K562 (cell line): ENCODE results near the gene DHX29. TPM values are rescaled to one million over a fixed set of nuclear protein-coding genes. Genes with fewer than 3 reads are reported as not detected.

Source experiments
- CAMTA2 ChIP-seq: fragments of 250-450 bp; sonication (Bioruptor Pico); conservative IDR thresholded peaks from 2 replicates; pipeline ENCODE4 v1.5.1; 2022
- DPF2 ChIP-seq: fragments of 450-650 bp; IDR thresholded peaks from 2 replicates; pipeline ENCODE4 v1.6.1; 2016
- EGR1 ChIP-seq: fragments of 450-650 bp; conservative IDR thresholded peaks from 2 replicates; pipeline ENCODE4 v1.6.1; 2017; ENCODE audit warnings: mild to moderate bottlenecking
- EWSR1 ChIP-seq: fragments of 450-650 bp; IDR thresholded peaks from 2 replicates; pipeline ENCODE4 v1.6.1; 2018; ENCODE audit warnings: borderline replicate concordance, mild to moderate bottlenecking, low read depth, moderate library complexity; ENCODE audit not compliant: partially characterized antibody
- FOXK1 ChIP-seq: sonication (generic); formaldehyde crosslinking; IDR thresholded peaks from 2 replicates; pipeline ENCODE4 v1.8.0; 2022; ENCODE audit warnings: missing genetic modification reagents, mild to moderate bottlenecking, borderline replicate concordance
- GABPB1 ChIP-seq: sonication (generic); formaldehyde crosslinking; IDR thresholded peaks from 2 replicates; pipeline ENCODE4 v1.8.0; 2022; ENCODE audit warnings: mild to moderate bottlenecking, missing genetic modification reagents
- HDAC1 ChIP-seq, 2 experiments: fragments of 450-650 bp; IDR thresholded peaks; 2 replicates each; pipeline ENCODE4 v1.6.1; 2016 to 2017; ENCODE audit warnings: inconsistent platforms in 1 of 2, mild to moderate bottlenecking in 1 of 2, moderate library complexity in 1 of 2
- HMGN3 ChIP-seq: IDR thresholded peaks from 2 replicates; pipeline ENCODE4 v1.6.1; 2011; ENCODE audit warnings: borderline replicate concordance, low read depth, mild to moderate bottlenecking, mixed read lengths, low read length; ENCODE audit not compliant: insufficient read length; ENCODE audit errors: extremely low read depth
- HNRNPH1 ChIP-seq: fragments of 200-400 bp; formaldehyde crosslinking; optimal IDR thresholded peaks from 2 replicates; pipeline ENCODE3; 2017; ENCODE audit warnings: low read depth, mild to moderate bottlenecking, low read length, moderate library complexity
- JUNB ChIP-seq: fragments of 450-650 bp; formaldehyde crosslinking; conservative IDR thresholded peaks from 2 replicates; pipeline ENCODE4 v1.4.0; 2020; ENCODE audit warnings: mild to moderate bottlenecking
- LEF1 ChIP-seq: fragments of 450-650 bp; IDR thresholded peaks from 2 replicates; pipeline ENCODE4 v1.6.1; 2016; ENCODE audit warnings: mild to moderate bottlenecking
- NFXL1 ChIP-seq: fragments of 450-650 bp; formaldehyde crosslinking; IDR thresholded peaks from 2 replicates; pipeline ENCODE4 v1.4.0; 2021; ENCODE audit warnings: mild to moderate bottlenecking
- SRF ChIP-seq, 2 experiments: fragments of 250-450, 450-650 bp in 1 of 2; sonication (Bioruptor Pico) in 1 of 2; sonication (generic) in 1 of 2; formaldehyde crosslinking; IDR thresholded peaks; 2 replicates each; pipeline versions ENCODE4 v1.5.0 to v1.5.1; 2020 to 2022; ENCODE audit warnings: mild to moderate bottlenecking in 1 of 2, missing genetic modification reagents in 1 of 2
- TAL1 ChIP-seq: fragments of 450-650 bp; IDR thresholded peaks from 2 replicates; pipeline ENCODE4 v1.6.1; 2016; ENCODE audit warnings: mild to moderate bottlenecking
- TBP ChIP-seq: optimal IDR thresholded peaks from 2 replicates; pipeline ENCODE3; 2011; ENCODE audit warnings: low read depth, low read length, improper control_type of control experiment
- TEAD4 ChIP-seq, 2 experiments: sonication (generic) in 1 of 2; formaldehyde crosslinking in 1 of 2; IDR thresholded peaks; 2 replicates each; pipeline versions ENCODE4 v1.6.1 to v1.8.0; 2012 to 2022; ENCODE audit warnings: borderline replicate concordance in 1 of 2, inconsistent platforms in 1 of 2, low read length in 1 of 2, mild to moderate bottlenecking in 1 of 2, missing genetic modification reagents in 1 of 2
- ZBTB26 ChIP-seq: fragments of 450-650 bp; formaldehyde crosslinking; IDR thresholded peaks from 2 replicates; pipeline ENCODE4 v1.4.0; 2022; ENCODE audit warnings: missing genetic modification characterization
- ZNF143 ChIP-seq: sonication (generic); formaldehyde crosslinking; IDR thresholded peaks from 2 replicates; pipeline ENCODE4 v1.9.0; 2022; ENCODE audit warnings: mild to moderate bottlenecking, missing genetic modification reagents
- ZNF76 ChIP-seq: fragments of 250-450 bp; sonication (Bioruptor Pico); IDR thresholded peaks from 2 replicates; pipeline ENCODE4 v1.4.0; 2020; ENCODE audit warnings: mild to moderate bottlenecking, moderate library complexity, borderline replicate concordance
- polyA plus RNA-seq, 8 experiments: library from polyadenylated mRNA; depleted of rRNA in 4 of 8; stranded (reverse) in 5 of 8; unstranded in 3 of 8; fragments of >200 nt; fragmentation: Nextera tagmentation in 2 of 8; fragmentation: Illumina TruSeq in 1 of 8; extraction: Ambion mirVana in 2 of 8; extraction: Trizol in 1 of 8; gene quantifications; 2 replicates each; pipeline versions ENCODE4 v1.2.1 to v1.2.3, GENCODE V29; 2011 to 2014; ENCODE audit warnings: inconsistent platforms in 1 of 8, missing spikeins in 1 of 8
- total RNA-seq, 7 experiments: library from RNA; depleted of rRNA in 6 of 7; stranded (reverse); fragments of >200 nt in 6 of 7; fragmentation: Illumina TruSeq in 2 of 7; extraction: Trizol in 2 of 7; gene quantifications; 2 replicates each; pipeline versions ENCODE4 v1.2.1 to v1.2.3, GENCODE V29; 2011 to 2021; ENCODE audit warnings: low replicate concordance in 1 of 7
- TF ChIP-seq, protein P1 (sequence below): fragments of 450-650 bp; IDR thresholded peaks from 2 replicates; pipeline ENCODE4 v1.6.1; 2017; ENCODE audit warnings: mild to moderate bottlenecking, moderate library complexity
- TF ChIP-seq, protein P2 (sequence below): fragments of 250-450 bp; sonication (Bioruptor Pico); IDR thresholded peaks from 2 replicates; pipeline ENCODE4 v1.4.0; 2020; ENCODE audit warnings: mild to moderate bottlenecking, moderate library complexity
- TF ChIP-seq, protein P3 (sequence below): fragments of 250-450 bp; sonication (Bioruptor Pico); IDR thresholded peaks from 2 replicates; pipeline ENCODE4 v1.8.0; 2022; ENCODE audit warnings: inconsistent platforms, mild to moderate bottlenecking, moderate library complexity, borderline replicate concordance
- TF ChIP-seq, protein P4 (sequence below): fragments of 250-450 bp; sonication (Bioruptor Pico); IDR thresholded peaks from 2 replicates; pipeline ENCODE4 v1.5.0; 2021

DHX29 gene
- total and polyA plus RNA-seq, 9 of the 15 experiments (the other 6 are each of a cell fraction or from before 2014, with no cell fraction given): 7.5 to 42.1 (median 25.0) TPM

GRCh38 chr5:55304584-55304983, 2.9 kb downstream of the DHX29 start (continued):
- TF ChIP-seq, protein P1, sequence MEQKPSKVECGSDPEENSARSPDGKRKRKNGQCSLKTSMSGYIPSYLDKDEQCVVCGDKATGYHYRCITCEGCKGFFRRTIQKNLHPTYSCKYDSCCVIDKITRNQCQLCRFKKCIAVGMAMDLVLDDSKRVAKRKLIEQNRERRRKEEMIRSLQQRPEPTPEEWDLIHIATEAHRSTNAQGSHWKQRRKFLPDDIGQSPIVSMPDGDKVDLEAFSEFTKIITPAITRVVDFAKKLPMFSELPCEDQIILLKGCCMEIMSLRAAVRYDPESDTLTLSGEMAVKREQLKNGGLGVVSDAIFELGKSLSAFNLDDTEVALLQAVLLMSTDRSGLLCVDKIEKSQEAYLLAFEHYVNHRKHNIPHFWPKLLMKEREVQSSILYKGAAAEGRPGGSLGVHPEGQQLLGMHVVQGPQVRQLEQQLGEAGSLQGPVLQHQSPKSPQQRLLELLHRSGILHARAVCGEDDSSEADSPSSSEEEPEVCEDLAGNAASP: no peak
- TF ChIP-seq TEAD4 (IDR thresholded peaks at IDR 0.05; ENCODE audit: low read length): peak; percentile 89
- TF ChIP-seq TEAD4 (CRISPR knock-in tag; IDR thresholded peaks at IDR 0.05; ENCODE audit: borderline replicate concordance): no peak
- TF ChIP-seq EWSR1: no peak
- TF ChIP-seq HDAC1 (IDR thresholded peaks at IDR 0.05): no peak
- TF ChIP-seq, protein P2, sequence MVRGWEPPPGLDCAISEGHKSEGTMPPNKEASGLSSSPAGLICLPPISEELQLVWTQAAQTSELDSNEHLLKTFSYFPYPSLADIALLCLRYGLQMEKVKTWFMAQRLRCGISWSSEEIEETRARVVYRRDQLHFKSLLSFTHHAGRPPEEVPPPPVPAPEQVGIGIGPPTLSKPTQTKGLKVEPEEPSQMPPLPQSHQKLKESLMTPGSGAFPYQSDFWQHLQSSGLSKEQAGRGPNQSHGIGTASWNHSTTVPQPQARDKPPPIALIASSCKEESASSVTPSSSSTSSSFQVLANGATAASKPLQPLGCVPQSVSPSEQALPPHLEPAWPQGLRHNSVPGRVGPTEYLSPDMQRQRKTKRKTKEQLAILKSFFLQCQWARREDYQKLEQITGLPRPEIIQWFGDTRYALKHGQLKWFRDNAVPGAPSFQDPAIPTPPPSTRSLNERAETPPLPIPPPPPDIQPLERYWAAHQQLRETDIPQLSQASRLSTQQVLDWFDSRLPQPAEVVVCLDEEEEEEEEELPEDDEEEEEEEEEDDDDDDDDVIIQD (CRISPR knock-in tag): no peak
- TF ChIP-seq ZBTB26 (CRISPR knock-in tag): no peak
- TF ChIP-seq JUNB (CRISPR knock-in tag): no peak
- TF ChIP-seq LEF1: 0 out of 2 replicates have a peak, but pooled peaks have one; percentile 21
- no peak for TF ChIP-seq HNRNPH1
- TF ChIP-seq, protein P3, sequence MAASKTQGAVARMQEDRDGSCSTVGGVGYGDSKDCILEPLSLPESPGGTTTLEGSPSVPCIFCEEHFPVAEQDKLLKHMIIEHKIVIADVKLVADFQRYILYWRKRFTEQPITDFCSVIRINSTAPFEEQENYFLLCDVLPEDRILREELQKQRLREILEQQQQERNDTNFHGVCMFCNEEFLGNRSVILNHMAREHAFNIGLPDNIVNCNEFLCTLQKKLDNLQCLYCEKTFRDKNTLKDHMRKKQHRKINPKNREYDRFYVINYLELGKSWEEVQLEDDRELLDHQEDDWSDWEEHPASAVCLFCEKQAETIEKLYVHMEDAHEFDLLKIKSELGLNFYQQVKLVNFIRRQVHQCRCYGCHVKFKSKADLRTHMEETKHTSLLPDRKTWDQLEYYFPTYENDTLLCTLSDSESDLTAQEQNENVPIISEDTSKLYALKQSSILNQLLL (CRISPR knock-in tag): no peak
- TF ChIP-seq FOXK1 (CRISPR knock-in tag): no peak
- TF ChIP-seq ZNF143 (CRISPR knock-in tag): no peak
- TF ChIP-seq, protein P4, sequence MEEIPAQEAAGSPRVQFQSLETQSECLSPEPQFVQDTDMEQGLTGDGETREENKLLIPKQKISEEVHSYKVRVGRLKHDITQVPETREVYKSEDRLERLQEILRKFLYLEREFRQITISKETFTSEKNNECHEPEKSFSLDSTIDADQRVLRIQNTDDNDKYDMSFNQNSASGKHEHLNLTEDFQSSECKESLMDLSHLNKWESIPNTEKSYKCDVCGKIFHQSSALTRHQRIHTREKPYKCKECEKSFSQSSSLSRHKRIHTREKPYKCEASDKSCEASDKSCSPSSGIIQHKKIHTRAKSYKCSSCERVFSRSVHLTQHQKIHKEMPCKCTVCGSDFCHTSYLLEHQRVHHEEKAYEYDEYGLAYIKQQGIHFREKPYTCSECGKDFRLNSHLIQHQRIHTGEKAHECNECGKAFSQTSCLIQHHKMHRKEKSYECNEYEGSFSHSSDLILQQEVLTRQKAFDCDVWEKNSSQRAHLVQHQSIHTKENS (CRISPR knock-in tag): no peak
- TF ChIP-seq HMGN3: no peak
- TF ChIP-seq SRF (CRISPR knock-in tag; IDR thresholded peaks at IDR 0.05): no peak
- TF ChIP-seq CAMTA2 (CRISPR knock-in tag): no peak
- TF ChIP-seq TAL1: peak; percentile 84
- no peak for TF ChIP-seq ZNF76 (CRISPR knock-in tag)
- peak; percentile 85 for TF ChIP-seq DPF2
- no peak for TF ChIP-seq NFXL1 (CRISPR knock-in tag)
- no peak for TF ChIP-seq TBP
- no peak for TF ChIP-seq GABPB1 (CRISPR knock-in tag)
- TF ChIP-seq EGR1: no peak
